Common myeloid progenitor, CD34-positive (primary cell): ENCODE results near the gene LRRC55.

Source experiments
- CTCF ChIA-PET: fragments of 350-600 bp; sonication (Branson Sonifier 250); formaldehyde crosslinking; loops from one replicate; lab custom pipeline; 2021; ENCODE audit warnings: antibody characterized with exemption; lab: Charles Lee
- POLR2A ChIA-PET: fragments of 350-600 bp; sonication (Branson Sonifier 250); formaldehyde crosslinking; loops from one replicate; lab custom pipeline; 2021; ENCODE audit warnings: antibody characterized with exemption; lab: Charles Lee
- DNase-seq, 3 donors: peaks; one replicate each; pipeline versions ENCODE4 v3.0.0 to v3.0.0-alpha.2; 2013
- H3K27ac ChIP-seq, 2 experiments: 1 replicate in 1 of 2; 2 replicates in 1 of 2; pipeline ENCODE4 v1.7.0; 2013; ENCODE audit warnings: inconsistent platforms in 2 of 2, low read length in 2 of 2, mild to moderate bottlenecking in 2 of 2, low read depth in 1 of 2, moderate library complexity in 1 of 2; ENCODE audit not compliant: severe bottlenecking in 2 of 2, insufficient read depth in 1 of 2, poor library complexity in 1 of 2
- H3K27me3 ChIP-seq, 5 experiments: replicated peaks in 2 of 5; 1 replicate in 3 of 5; 2 replicates in 2 of 5; pipeline versions ENCODE4 v1.6.1 to v1.7.0; 2013; ENCODE audit warnings: low read length in 4 of 5, mild to moderate bottlenecking in 2 of 5, moderate library complexity in 2 of 5, inconsistent platforms in 1 of 5; ENCODE audit not compliant: insufficient read depth in 5 of 5, control insufficient read depth in 4 of 5
- H3K36me3 ChIP-seq, 4 experiments: 1 replicate in 2 of 4; 2 replicates in 2 of 4; pipeline versions ENCODE4 v1.6.1 to v1.7.0; 2013; ENCODE audit warnings: low read length in 3 of 4, control low read depth in 1 of 4, mild to moderate bottlenecking in 1 of 4; ENCODE audit not compliant: control insufficient read depth in 4 of 4, insufficient read depth in 4 of 4
- H3K4me1 ChIP-seq, 4 experiments: 1 replicate in 3 of 4; 2 replicates in 1 of 4; pipeline versions ENCODE4 v1.6.1 to v1.7.1; 2013; ENCODE audit warnings: low read length in 3 of 4, mild to moderate bottlenecking in 3 of 4, control low read depth in 1 of 4, inconsistent platforms in 1 of 4, moderate library complexity in 1 of 4; ENCODE audit not compliant: control insufficient read depth in 4 of 4, insufficient read depth in 4 of 4; ENCODE audit errors: control extremely low read depth in 1 of 4
- H3K4me3 ChIP-seq, 7 experiments: 1 replicate in 4 of 7; 2 replicates in 3 of 7; pipeline versions ENCODE4 v1.5.1 to v1.7.0; 2013; ENCODE audit warnings: mild to moderate bottlenecking in 7 of 7, low read length in 6 of 7, moderate library complexity in 6 of 7, inconsistent platforms in 2 of 7, low read depth in 2 of 7, control low read depth in 1 of 7; ENCODE audit not compliant: insufficient read depth in 4 of 7, control insufficient read depth in 1 of 7; ENCODE audit errors: extremely low read depth in 1 of 7
- H3K9me3 ChIP-seq, 5 experiments: 1 replicate in 4 of 5; 2 replicates in 1 of 5; pipeline versions ENCODE4 v1.6.1 to v1.7.1; 2013; ENCODE audit warnings: low read length in 4 of 5, mild to moderate bottlenecking in 2 of 5, inconsistent platforms in 1 of 5, low read depth in 1 of 5, moderate library complexity in 1 of 5; ENCODE audit not compliant: control insufficient read depth in 4 of 5, insufficient read depth in 2 of 5; ENCODE audit errors: control extremely low read depth in 1 of 5
- WGBS: methylation state at CpG from one replicate; pipeline ENCODE4 v1.1.5; 2013; ENCODE audit not compliant: insufficient coverage; 5-methylcytosine and 5-hydroxymethylcytosine counted together

LRRC55 gene

GRCh38 chr11:57160665-57161064 lies 21.1 kb upstream of the LRRC55 start:
- no peak overlapping the region for H3K27ac ChIP-seq
- 90% methylated on average over 2 of the region's 2 CpGs for WGBS
- POLR2A ChIA-PET: no interaction called here
- CTCF ChIA-PET: no interaction called here
- H3K4me3 ChIP-seq: no peak overlapping the region
- no peak for DNase-seq
- H3K27me3 ChIP-seq: peaks cover 3 to 89% (median 31%) of the 10 kb centered on the region in 5 experiments
- no peaks in the 10 kb centered on the region for H3K9me3 ChIP-seq
- H3K36me3 ChIP-seq: no peaks in the 10 kb centered on the region
- peaks cover 0 to 2% (median 0%) of the 10 kb centered on the region in 4 experiments for H3K4me1 ChIP-seq

- 58% methylated on average over 2 of the region's 5 CpGs for WGBS
- H3K4me3 ChIP-seq: no peak overlapping the region
- no peak overlapping the region for H3K27ac ChIP-seq
- ChIA-PET POLR2A (no interaction called here), CTCF (interaction anchor here (0.8 kb wide), 1 partner anchor 15 kb away, joined by 3 read pairs; no protein-coding TSS in a partner anchor)
- no peaks in the 10 kb centered on the region for H3K4me1 ChIP-seq
- no peaks in the 10 kb centered on the region for H3K36me3 ChIP-seq
- no peak for DNase-seq
- H3K27me3 ChIP-seq: peaks cover 3 to 88% (median 31%) of the 10 kb centered on the region in 5 experiments
- no peaks in the 10 kb centered on the region for H3K9me3 ChIP-seq
Measured at GRCh38 chr11:57161351-57161750, 20.4 kb upstream of the LRRC55 start.

- ChIA-PET POLR2A (no interaction called here), CTCF (interaction anchor here (0.8 kb wide), 1 partner anchor 14 kb away, joined by 3 read pairs; no protein-coding TSS in a partner anchor)
- Histone ChIP-seq H3K36me3 (no peaks in the 10 kb centered on the region), H3K27me3 (peaks cover 3 to 86% (median 26%) of the 10 kb centered on the region in 5 experiments), H3K4me3 (no peak overlapping the region), H3K27ac (no peak overlapping the region), H3K9me3 (no peaks in the 10 kb centered on the region), H3K4me1 (no peaks in the 10 kb centered on the region)
- DNase-seq: no peak
- WGBS: 86% methylated on average over 5 of the region's 6 CpGs
Measured at GRCh38 chr11:57162179-57162898, 19.4 kb upstream of the LRRC55 start.

GRCh38 chr11:57163160-57163868 lies 18.4 kb upstream of the LRRC55 start:
- 85% methylated on average over 5 of the region's 6 CpGs for WGBS
- ChIA-PET CTCF (no interaction called here), POLR2A (no interaction called here)
- Histone ChIP-seq H3K27me3 (peaks cover 3 to 81% (median 24%) of the 10 kb centered on the region in 5 experiments), H3K4me3 (no peak overlapping the region), H3K4me1 (no peaks in the 10 kb centered on the region), H3K9me3 (no peaks in the 10 kb centered on the region), H3K27ac (no peak overlapping the region), H3K36me3 (no peaks in the 10 kb centered on the region)
- DNase-seq: no peak

GRCh38 chr11:57164317-57164716 lies 17.4 kb upstream of the LRRC55 start:
- H3K4me1 ChIP-seq: no peaks in the 10 kb centered on the region
- 100% methylated on average over 1 of the region's 1 CpG for WGBS
- CTCF ChIA-PET: no interaction called here
- H3K36me3 ChIP-seq: no peaks in the 10 kb centered on the region
- POLR2A ChIA-PET: no interaction called here
- H3K9me3 ChIP-seq: peaks cover 0 to 2% (median 0%) of the 10 kb centered on the region in 5 experiments
- no peak for DNase-seq
- H3K27ac ChIP-seq: no peak overlapping the region
- H3K27me3 ChIP-seq: peaks cover 0 to 76% (median 24%) of the 10 kb centered on the region in 5 experiments
- no peak overlapping the region for H3K4me3 ChIP-seq

GRCh38 chr11:57167125-57167846 lies 14.5 kb upstream of the LRRC55 start:
- 64% methylated on average over 2 of the region's 2 CpGs for WGBS
- DNase-seq: no peak
- ChIA-PET POLR2A (no interaction called here), CTCF (no interaction called here)
- no peaks in the 10 kb centered on the region for H3K36me3 ChIP-seq
- H3K9me3 ChIP-seq: peaks cover 0 to 8% (median 0%) of the 10 kb centered on the region in 5 experiments
- H3K4me1 ChIP-seq: no peaks in the 10 kb centered on the region
- H3K27ac ChIP-seq: no peak overlapping the region
- no peak overlapping the region for H3K4me3 ChIP-seq
- peaks cover 0 to 66% (median 15%) of the 10 kb centered on the region in 5 experiments for H3K27me3 ChIP-seq
